B cell (primary cell): ENCODE results near the gene ACTMAP. TPM values are rescaled to one million over a fixed set of nuclear protein-coding genes. Genes with fewer than 3 reads are reported as not detected.
A peak's percentile ranks its signal among the peaks of the same experiment; 100 is the strongest.

Source experiments
- ATAC-seq: fragments of 200-7000 bp; cut with Tn5 transposase; one replicate; pipeline ENCODE4 v1.10.0; 2021; ENCODE audit warnings: low read depth, mild to moderate bottlenecking, moderate number of reproducible peaks, moderate library complexity
- CTCF ChIA-PET: fragments of 350-600 bp; sonication (Branson Sonifier 250); formaldehyde crosslinking; loops from one replicate; lab custom pipeline; 2021; ENCODE audit warnings: antibody characterized with exemption, inconsistent platforms; lab: Charles Lee
- POLR2A ChIA-PET: fragments of 350-600 bp; sonication (Branson Sonifier 250); formaldehyde crosslinking; loops from one replicate; lab custom pipeline; 2021; ENCODE audit warnings: antibody characterized with exemption; lab: Charles Lee
- DNase-seq: peaks from one replicate; pipeline ENCODE4 v3.0.0; 2013
- H2AFZ ChIP-seq: 2 replicates; pipeline ENCODE4 v1.6.1; 2012; ENCODE audit warnings: mild to moderate bottlenecking, low read depth, low read length; ENCODE audit not compliant: insufficient read depth, poor library complexity, severe bottlenecking
- H3K27ac ChIP-seq, 2 donors: 1 replicate in 1 of 2; 2 replicates in 1 of 2; pipeline ENCODE4 v1.5.1; 2012 to 2013; ENCODE audit warnings: low read length in 2 of 2, mild to moderate bottlenecking in 2 of 2, moderate library complexity in 1 of 2
- H3K27me3 ChIP-seq, 4 experiments: fragments of 200-600 bp in 1 of 4; sonication (generic) in 1 of 4; replicated peaks in 1 of 4; 1 replicate in 2 of 4; 2 replicates in 2 of 4; pipeline versions ENCODE4 v1.6.1 to v1.7.0; 2013 to 2016; ENCODE audit warnings: low read length in 3 of 4, mild to moderate bottlenecking in 2 of 4, mixed read lengths in 1 of 4, moderate library complexity in 1 of 4; ENCODE audit not compliant: insufficient read depth in 4 of 4, control insufficient read depth in 3 of 4; ENCODE audit errors: control extremely low read depth in 1 of 4
- H3K36me3 ChIP-seq, 2 experiments: replicated peaks in 1 of 2; 1 replicate in 1 of 2; 2 replicates in 1 of 2; pipeline versions ENCODE4 v1.6.1 to v1.7.1; 2013; ENCODE audit warnings: low read length in 1 of 2; ENCODE audit not compliant: insufficient read depth in 2 of 2, control insufficient read depth in 1 of 2; ENCODE audit errors: control extremely low read depth in 1 of 2, extremely low read depth in 1 of 2
- H3K4me1 ChIP-seq, 2 donors: fragments of 200-600 bp in 1 of 2; sonication (generic) in 1 of 2; 1 replicate in 1 of 2; 2 replicates in 1 of 2; pipeline versions ENCODE4 v1.5.1 to v1.6.1; 2013 to 2017; ENCODE audit warnings: low read length in 2 of 2; ENCODE audit not compliant: control insufficient read depth in 2 of 2, insufficient read depth in 2 of 2
- H3K4me2 ChIP-seq: replicated peaks from 2 replicates; pipeline ENCODE3; 2012; ENCODE audit warnings: mild to moderate bottlenecking, low read depth, low read length; ENCODE audit not compliant: poor library complexity, severe bottlenecking
- H3K4me3 ChIP-seq, 5 experiments: fragments of 200-600 bp in 1 of 5; sonication (generic) in 1 of 5; 1 replicate in 3 of 5; 2 replicates in 2 of 5; pipeline versions ENCODE4 v1.5.1 to v1.7.0; 2011 to 2016; ENCODE audit warnings: low read length in 4 of 5, mild to moderate bottlenecking in 4 of 5, low read depth in 2 of 5, control low read depth in 1 of 5, moderate library complexity in 1 of 5; ENCODE audit not compliant: insufficient read depth in 1 of 5; ENCODE audit errors: control extremely low read depth in 1 of 5, extremely low read depth in 1 of 5
- H3K79me2 ChIP-seq: fragments of 200-600 bp; sonication (generic); one replicate; pipeline ENCODE4 v1.6.0; 2016; ENCODE audit warnings: low read length; ENCODE audit not compliant: control insufficient read depth, insufficient read depth
- H3K9ac ChIP-seq: fragments of 200-600 bp; sonication (generic); 2 replicates; pipeline ENCODE4 v1.6.1; 2017; ENCODE audit warnings: mild to moderate bottlenecking, low read length, moderate library complexity
- H3K9me3 ChIP-seq, 3 donors: one replicate each; pipeline versions ENCODE4 v1.6.1 to v1.7.1; 2013; ENCODE audit warnings: low read length in 2 of 3; ENCODE audit not compliant: control insufficient read depth in 2 of 3, insufficient read depth in 1 of 3; ENCODE audit errors: control extremely low read depth in 1 of 3
- H4K20me1 ChIP-seq: 2 replicates; pipeline ENCODE4 v1.6.0; 2012; ENCODE audit warnings: mild to moderate bottlenecking, low read length; ENCODE audit not compliant: insufficient read depth, control insufficient read depth, poor library complexity, severe bottlenecking
- H3K27ac Mint-ChIP-seq: one replicate; pipeline ENCODE4 v1.8.0; 2021; ENCODE audit warnings: mixed read lengths
- H3K27me3 Mint-ChIP-seq: one replicate; pipeline ENCODE4 v1.8.0; 2021; ENCODE audit warnings: mixed read lengths
- H3K4me1 Mint-ChIP-seq: one replicate; pipeline ENCODE4 v1.8.0; 2021; ENCODE audit warnings: mixed read lengths
- H3K4me3 Mint-ChIP-seq: one replicate; pipeline ENCODE4 v1.8.0; 2021; ENCODE audit warnings: mixed read lengths
- H3K9me3 Mint-ChIP-seq: one replicate; pipeline ENCODE4 v1.8.0; 2022; ENCODE audit warnings: mixed read lengths; ENCODE audit not compliant: insufficient read depth
- EZH2 ChIP-seq: IDR thresholded peaks from 2 replicates; pipeline ENCODE4 v1.6.1; 2012; ENCODE audit warnings: borderline replicate concordance, low read depth, mild to moderate bottlenecking, moderate library complexity, low read length; ENCODE audit not compliant: insufficient read depth, poor library complexity, severe bottlenecking
- WGBS: methylation state at CpG from one replicate; pipeline ENCODE4 v1.1.5; 2013; ENCODE audit warnings: missing lambda C conversion rate; ENCODE audit not compliant: insufficient coverage; 5-methylcytosine and 5-hydroxymethylcytosine counted together
- intact Hi-C: fragments of 100-400 bp; cut with micrococcal nuclease; formaldehyde crosslinking; loops from one replicate; pipeline ENCODE4 v1.10.0; 2022
- polyA plus RNA-seq: library from polyadenylated mRNA; depleted of rRNA; stranded (reverse); fragments of >200 nt; gene quantifications from 2 replicates; pipeline ENCODE4 v1.2.3, GENCODE V29; 2012
- total RNA-seq, 2 donors: library from RNA; stranded (reverse); fragments of 120-200 nt in 1 of 2; gene quantifications; 1 replicate in 1 of 2; 2 replicates in 1 of 2; pipeline versions ENCODE4 v1.2.3 to v1.2.4, GENCODE V29; 2013 to 2022
- TF ChIP-seq, protein P1 (sequence below): fragments of 200-600 bp; IDR thresholded peaks from one replicate; pipeline ENCODE4 v1.8.0; 2022; ENCODE audit warnings: antibody characterized with exemption, mild to moderate bottlenecking

Gene ACTMAP
- total and polyA plus RNA-seq, 2 donors (not counting 1 experiment from before 2014, with no cell fraction given), result 7.7 to 10.2 TPM

DNA sequence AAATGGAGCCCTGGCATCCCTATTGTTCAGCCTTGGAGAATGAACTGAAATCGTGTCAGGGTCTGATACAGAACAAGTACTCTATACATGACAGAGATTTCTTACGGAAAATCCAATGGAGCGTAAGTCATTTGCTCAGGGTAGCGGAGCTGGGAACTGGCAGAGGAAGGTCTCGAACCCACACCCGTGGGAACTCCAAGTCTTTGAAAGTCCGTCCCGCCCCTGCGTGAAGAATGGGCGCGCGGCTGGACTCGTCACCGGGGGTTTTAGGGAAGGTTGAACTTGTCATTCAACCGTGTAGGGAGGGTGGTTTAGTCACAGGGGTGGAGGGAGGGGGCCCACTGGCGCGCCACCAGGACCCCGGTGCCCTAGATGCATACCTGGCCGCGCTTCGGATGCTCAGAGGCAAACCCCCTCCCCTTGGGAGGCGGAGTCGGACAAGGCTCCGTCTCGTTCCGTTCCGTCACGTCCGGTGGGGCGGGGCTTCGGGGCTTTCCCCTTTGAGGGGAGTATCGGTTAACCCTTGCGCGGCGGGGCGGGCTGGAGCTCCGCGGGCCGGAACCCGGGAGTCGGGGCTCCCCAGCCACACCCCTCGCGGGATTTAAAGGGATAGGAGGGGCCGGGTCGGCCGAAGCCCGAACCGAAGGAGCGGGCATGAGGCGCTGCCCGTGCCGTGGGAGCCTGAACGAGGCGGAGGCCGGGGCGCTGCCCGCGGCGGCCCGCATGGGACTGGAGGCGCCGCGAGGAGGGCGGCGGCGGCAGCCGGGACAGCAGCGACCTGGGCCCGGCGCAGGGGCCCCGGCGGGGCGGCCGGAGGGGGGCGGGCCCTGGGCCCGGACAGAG, 33.6 kb downstream of the ACTMAP start, which contains the start of the genes COQ8B and ITPKC:
COQ8B (minus strand) TSS at position 405 of the 843 bp plus-strand sequence. CDS start 2,254 bp downstream, outside the sequence.
ITPKC (plus strand) TSS at position 631 of the 843 bp plus-strand sequence; CDS start at position 655, 24 bp downstream.
- POLR2A ChIA-PET, result interaction anchor here (0.6 to 2.0 kb wide), 14 partner anchors 25 to 254 kb away, joined by 3 to 15 read pairs (median 4); partner anchors contain the start of genes ACTMAP, EGLN2, RAB4B and SNRPA
- Histone ChIP-seq H3K27ac (peak within 1 kb of the TSS; percentile 87 to 90), H3K79me2 (peaks cover 64% of the 10 kb centered on the region), H3K4me3 (peak within 1 kb of the TSS; percentile 79 to 90 (median 83)), H3K36me3 (peaks cover 0 to 11% of the 10 kb centered on the region in 2 experiments), H2AFZ (peak within 1 kb of the TSS; percentile 86), H4K20me1 (peaks cover 4% of the 10 kb centered on the region), H3K27me3 (no peaks in the 10 kb centered on the region), H3K4me2 (peak within 1 kb of the TSS; percentile 90), H3K4me1 (peaks cover 47 to 64% of the 10 kb centered on the region in 2 donors), H3K9ac (peak within 1 kb of the TSS; percentile 90), H3K9me3 (no peaks in the 10 kb centered on the region)
- H3K4me1 Mint-ChIP-seq, result peaks cover 63% of the 10 kb centered on the region
- peak; percentile 98 for DNase-seq
- TF ChIP-seq EZH2, result no peak
- TF ChIP-seq, protein P1, sequence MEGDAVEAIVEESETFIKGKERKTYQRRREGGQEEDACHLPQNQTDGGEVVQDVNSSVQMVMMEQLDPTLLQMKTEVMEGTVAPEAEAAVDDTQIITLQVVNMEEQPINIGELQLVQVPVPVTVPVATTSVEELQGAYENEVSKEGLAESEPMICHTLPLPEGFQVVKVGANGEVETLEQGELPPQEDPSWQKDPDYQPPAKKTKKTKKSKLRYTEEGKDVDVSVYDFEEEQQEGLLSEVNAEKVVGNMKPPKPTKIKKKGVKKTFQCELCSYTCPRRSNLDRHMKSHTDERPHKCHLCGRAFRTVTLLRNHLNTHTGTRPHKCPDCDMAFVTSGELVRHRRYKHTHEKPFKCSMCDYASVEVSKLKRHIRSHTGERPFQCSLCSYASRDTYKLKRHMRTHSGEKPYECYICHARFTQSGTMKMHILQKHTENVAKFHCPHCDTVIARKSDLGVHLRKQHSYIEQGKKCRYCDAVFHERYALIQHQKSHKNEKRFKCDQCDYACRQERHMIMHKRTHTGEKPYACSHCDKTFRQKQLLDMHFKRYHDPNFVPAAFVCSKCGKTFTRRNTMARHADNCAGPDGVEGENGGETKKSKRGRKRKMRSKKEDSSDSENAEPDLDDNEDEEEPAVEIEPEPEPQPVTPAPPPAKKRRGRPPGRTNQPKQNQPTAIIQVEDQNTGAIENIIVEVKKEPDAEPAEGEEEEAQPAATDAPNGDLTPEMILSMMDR, result peak; percentile 22
- H3K9me3 Mint-ChIP-seq, result no peaks in the 10 kb centered on the region
- peak within 1 kb of the TSS; percentile 97 for H3K27ac Mint-ChIP-seq
- under 1% methylated on average over 75 of the region's 76 CpGs for WGBS
- H3K4me3 Mint-ChIP-seq, result peak within 1 kb of the TSS; percentile 88
- peak; percentile 75 for ATAC-seq
- CTCF ChIA-PET, result interaction anchor here (0.6 to 2.0 kb wide), 9 partner anchors 29 to 104 kb away, joined by 3 to 9 read pairs (median 5); partner anchors contain the start of genes ACTMAP, EGLN2 and SNRPA
- H3K27me3 Mint-ChIP-seq, result no peaks in the 10 kb centered on the region
- intact Hi-C loops, result loop anchor here (1.0 to 10.0 kb wide), 7 partner anchors 29 to 681 kb away; partner anchors contain the start of genes ACTMAP, BCKDHA and EXOSC5
